Measurements from ENCODE around the gene SORCS1.

DNA sequence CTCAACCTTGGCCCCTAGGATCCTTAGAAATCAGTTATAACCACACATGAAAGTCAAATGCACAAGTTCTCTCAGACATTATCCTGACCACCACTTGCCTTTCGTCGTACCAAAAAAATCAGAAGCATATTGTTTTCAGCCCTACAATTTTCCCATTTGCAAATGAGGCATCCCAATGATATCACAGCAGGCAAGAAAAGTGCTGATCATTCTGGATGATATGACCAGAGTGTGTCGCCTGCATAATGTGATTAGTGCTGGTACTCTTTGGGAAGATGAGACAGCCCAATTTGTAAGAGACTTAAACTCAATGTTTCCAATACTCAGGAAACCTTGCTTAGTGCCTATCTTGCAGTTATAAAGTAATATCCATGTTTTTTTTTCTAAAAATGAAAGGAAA lies 168.0 kb downstream of the SORCS1 start:
- TF ChIP-seq, protein P1, sequence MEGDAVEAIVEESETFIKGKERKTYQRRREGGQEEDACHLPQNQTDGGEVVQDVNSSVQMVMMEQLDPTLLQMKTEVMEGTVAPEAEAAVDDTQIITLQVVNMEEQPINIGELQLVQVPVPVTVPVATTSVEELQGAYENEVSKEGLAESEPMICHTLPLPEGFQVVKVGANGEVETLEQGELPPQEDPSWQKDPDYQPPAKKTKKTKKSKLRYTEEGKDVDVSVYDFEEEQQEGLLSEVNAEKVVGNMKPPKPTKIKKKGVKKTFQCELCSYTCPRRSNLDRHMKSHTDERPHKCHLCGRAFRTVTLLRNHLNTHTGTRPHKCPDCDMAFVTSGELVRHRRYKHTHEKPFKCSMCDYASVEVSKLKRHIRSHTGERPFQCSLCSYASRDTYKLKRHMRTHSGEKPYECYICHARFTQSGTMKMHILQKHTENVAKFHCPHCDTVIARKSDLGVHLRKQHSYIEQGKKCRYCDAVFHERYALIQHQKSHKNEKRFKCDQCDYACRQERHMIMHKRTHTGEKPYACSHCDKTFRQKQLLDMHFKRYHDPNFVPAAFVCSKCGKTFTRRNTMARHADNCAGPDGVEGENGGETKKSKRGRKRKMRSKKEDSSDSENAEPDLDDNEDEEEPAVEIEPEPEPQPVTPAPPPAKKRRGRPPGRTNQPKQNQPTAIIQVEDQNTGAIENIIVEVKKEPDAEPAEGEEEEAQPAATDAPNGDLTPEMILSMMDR (IDR thresholded peaks at IDR 0.05 in 2 of 3, conservative IDR thresholded peaks at IDR 0.05 in 1 of 3; ENCODE audit: borderline replicate concordance in 1 of 3, insufficient read depth in 1 of 3, low read depth in 2 of 3, low read length in 2 of 3) = no peak
- TF ChIP-seq, protein P2, sequence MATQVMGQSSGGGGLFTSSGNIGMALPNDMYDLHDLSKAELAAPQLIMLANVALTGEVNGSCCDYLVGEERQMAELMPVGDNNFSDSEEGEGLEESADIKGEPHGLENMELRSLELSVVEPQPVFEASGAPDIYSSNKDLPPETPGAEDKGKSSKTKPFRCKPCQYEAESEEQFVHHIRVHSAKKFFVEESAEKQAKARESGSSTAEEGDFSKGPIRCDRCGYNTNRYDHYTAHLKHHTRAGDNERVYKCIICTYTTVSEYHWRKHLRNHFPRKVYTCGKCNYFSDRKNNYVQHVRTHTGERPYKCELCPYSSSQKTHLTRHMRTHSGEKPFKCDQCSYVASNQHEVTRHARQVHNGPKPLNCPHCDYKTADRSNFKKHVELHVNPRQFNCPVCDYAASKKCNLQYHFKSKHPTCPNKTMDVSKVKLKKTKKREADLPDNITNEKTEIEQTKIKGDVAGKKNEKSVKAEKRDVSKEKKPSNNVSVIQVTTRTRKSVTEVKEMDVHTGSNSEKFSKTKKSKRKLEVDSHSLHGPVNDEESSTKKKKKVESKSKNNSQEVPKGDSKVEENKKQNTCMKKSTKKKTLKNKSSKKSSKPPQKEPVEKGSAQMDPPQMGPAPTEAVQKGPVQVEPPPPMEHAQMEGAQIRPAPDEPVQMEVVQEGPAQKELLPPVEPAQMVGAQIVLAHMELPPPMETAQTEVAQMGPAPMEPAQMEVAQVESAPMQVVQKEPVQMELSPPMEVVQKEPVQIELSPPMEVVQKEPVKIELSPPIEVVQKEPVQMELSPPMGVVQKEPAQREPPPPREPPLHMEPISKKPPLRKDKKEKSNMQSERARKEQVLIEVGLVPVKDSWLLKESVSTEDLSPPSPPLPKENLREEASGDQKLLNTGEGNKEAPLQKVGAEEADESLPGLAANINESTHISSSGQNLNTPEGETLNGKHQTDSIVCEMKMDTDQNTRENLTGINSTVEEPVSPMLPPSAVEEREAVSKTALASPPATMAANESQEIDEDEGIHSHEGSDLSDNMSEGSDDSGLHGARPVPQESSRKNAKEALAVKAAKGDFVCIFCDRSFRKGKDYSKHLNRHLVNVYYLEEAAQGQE (IDR thresholded peaks at IDR 0.05; ENCODE audit: low read depth) = no peak
- TF ChIP-seq EZH2phosphoT487 (IDR thresholded peaks at IDR 0.05; ENCODE audit: borderline replicate concordance) (no peak), ZNF274 (IDR thresholded peaks at IDR 0.05; ENCODE audit: low read depth, low read length) (no peak)
- TF ChIP-seq, protein P3, sequence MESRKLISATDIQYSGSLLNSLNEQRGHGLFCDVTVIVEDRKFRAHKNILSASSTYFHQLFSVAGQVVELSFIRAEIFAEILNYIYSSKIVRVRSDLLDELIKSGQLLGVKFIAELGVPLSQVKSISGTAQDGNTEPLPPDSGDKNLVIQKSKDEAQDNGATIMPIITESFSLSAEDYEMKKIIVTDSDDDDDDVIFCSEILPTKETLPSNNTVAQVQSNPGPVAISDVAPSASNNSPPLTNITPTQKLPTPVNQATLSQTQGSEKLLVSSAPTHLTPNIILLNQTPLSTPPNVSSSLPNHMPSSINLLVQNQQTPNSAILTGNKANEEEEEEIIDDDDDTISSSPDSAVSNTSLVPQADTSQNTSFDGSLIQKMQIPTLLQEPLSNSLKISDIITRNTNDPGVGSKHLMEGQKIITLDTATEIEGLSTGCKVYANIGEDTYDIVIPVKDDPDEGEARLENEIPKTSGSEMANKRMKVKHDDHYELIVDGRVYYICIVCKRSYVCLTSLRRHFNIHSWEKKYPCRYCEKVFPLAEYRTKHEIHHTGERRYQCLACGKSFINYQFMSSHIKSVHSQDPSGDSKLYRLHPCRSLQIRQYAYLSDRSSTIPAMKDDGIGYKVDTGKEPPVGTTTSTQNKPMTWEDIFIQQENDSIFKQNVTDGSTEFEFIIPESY (IDR thresholded peaks at IDR 0.05; ENCODE audit: extremely low read depth, insufficient replicate concordance, low read length) = no peak

Data from HCT116 (cell line).